SK-N-SH (cell line): ENCODE results near the gene FDXACB1.

ENCODE experiments used
- CHD2 ChIP-seq: fragments of 150-350 bp; IDR thresholded peaks from 2 replicates; pipeline ENCODE4 v1.6.1; 2018; ENCODE audit warnings: low read length; ENCODE audit not compliant: partially characterized antibody
- EP300 ChIP-seq, 2 experiments: IDR thresholded peaks; 2 replicates each; pipeline versions ENCODE4 v1.4.0 to v1.6.1; 2012; ENCODE audit warnings: borderline replicate concordance in 1 of 2, low read depth in 1 of 2, low read length in 1 of 2
- EZH2phosphoT487 ChIP-seq: fragments of 200-600 bp; sonication (generic); IDR thresholded peaks from 2 replicates; pipeline ENCODE4 v1.6.1; 2017; ENCODE audit warnings: low read depth, mixed run types, mild to moderate bottlenecking, antibody characterized with exemption, moderate library complexity, borderline replicate concordance
- GABPA ChIP-seq: IDR thresholded peaks from 2 replicates; pipeline ENCODE4 v1.4.0; 2012; ENCODE audit warnings: low read depth, mild to moderate bottlenecking
- POLR2AphosphoS5 ChIP-seq: IDR thresholded peaks from 2 replicates; pipeline ENCODE4 v1.6.1; 2012; ENCODE audit warnings: low read depth, low read length
- TF ChIP-seq, protein P1 (sequence below): fragments of 200-600 bp; sonication (generic); IDR thresholded peaks from 2 replicates; pipeline ENCODE4 v1.6.1; 2017; ENCODE audit warnings: antibody characterized with exemption, mild to moderate bottlenecking, moderate library complexity
- TF ChIP-seq, protein P2 (sequence below): fragments of 150-350 bp; IDR thresholded peaks from 2 replicates; pipeline ENCODE4 v1.6.1; 2016; ENCODE audit warnings: mild to moderate bottlenecking, low read depth, low read length
- TF ChIP-seq, protein P3 (sequence below): IDR thresholded peaks from 2 replicates; pipeline ENCODE4; 2012
- TF ChIP-seq, protein P4 (sequence below): IDR thresholded peaks from 2 replicates; pipeline ENCODE4 v1.4.0; 2012; ENCODE audit warnings: low read depth, borderline replicate concordance

DNA sequence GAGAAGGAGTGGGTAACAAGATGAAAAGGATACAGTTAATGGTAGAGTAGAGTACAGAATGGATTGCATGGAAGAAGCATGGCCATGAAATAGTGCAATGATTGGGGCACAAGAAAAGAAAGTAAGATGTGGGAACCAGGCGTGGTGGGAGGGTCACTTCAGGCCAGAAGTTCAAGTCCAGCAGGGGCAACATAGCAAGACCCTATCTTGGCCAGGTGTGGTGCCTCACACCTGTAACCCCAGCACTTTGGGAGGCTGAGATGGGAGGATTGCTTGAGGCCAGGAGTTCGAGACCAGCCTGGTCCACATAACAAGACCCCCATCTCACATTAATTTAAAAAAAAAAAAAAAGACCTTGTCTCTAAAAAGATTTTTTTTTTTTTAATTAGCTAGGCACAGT, 38.3 kb upstream of the FDXACB1 start:
- TF ChIP-seq EP300 (IDR thresholded peaks at IDR 0.05; ENCODE audit: borderline replicate concordance in 1 of 2, low read depth in 1 of 2, low read length in 1 of 2) (no peak), GABPA (no peak), EZH2phosphoT487 (no peak), POLR2AphosphoS5 (no peak), CHD2 (no peak)
- TF ChIP-seq, protein P1, sequence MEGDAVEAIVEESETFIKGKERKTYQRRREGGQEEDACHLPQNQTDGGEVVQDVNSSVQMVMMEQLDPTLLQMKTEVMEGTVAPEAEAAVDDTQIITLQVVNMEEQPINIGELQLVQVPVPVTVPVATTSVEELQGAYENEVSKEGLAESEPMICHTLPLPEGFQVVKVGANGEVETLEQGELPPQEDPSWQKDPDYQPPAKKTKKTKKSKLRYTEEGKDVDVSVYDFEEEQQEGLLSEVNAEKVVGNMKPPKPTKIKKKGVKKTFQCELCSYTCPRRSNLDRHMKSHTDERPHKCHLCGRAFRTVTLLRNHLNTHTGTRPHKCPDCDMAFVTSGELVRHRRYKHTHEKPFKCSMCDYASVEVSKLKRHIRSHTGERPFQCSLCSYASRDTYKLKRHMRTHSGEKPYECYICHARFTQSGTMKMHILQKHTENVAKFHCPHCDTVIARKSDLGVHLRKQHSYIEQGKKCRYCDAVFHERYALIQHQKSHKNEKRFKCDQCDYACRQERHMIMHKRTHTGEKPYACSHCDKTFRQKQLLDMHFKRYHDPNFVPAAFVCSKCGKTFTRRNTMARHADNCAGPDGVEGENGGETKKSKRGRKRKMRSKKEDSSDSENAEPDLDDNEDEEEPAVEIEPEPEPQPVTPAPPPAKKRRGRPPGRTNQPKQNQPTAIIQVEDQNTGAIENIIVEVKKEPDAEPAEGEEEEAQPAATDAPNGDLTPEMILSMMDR, result no peak
- TF ChIP-seq, protein P2, sequence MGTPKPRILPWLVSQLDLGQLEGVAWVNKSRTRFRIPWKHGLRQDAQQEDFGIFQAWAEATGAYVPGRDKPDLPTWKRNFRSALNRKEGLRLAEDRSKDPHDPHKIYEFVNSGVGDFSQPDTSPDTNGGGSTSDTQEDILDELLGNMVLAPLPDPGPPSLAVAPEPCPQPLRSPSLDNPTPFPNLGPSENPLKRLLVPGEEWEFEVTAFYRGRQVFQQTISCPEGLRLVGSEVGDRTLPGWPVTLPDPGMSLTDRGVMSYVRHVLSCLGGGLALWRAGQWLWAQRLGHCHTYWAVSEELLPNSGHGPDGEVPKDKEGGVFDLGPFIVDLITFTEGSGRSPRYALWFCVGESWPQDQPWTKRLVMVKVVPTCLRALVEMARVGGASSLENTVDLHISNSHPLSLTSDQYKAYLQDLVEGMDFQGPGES, result no peak
- TF ChIP-seq, protein P3, sequence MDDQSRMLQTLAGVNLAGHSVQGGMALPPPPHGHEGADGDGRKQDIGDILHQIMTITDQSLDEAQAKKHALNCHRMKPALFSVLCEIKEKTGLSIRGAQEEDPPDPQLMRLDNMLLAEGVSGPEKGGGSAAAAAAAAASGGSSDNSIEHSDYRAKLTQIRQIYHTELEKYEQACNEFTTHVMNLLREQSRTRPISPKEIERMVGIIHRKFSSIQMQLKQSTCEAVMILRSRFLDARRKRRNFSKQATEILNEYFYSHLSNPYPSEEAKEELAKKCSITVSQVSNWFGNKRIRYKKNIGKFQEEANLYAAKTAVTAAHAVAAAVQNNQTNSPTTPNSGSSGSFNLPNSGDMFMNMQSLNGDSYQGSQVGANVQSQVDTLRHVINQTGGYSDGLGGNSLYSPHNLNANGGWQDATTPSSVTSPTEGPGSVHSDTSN, result no peak
- TF ChIP-seq, protein P4, sequence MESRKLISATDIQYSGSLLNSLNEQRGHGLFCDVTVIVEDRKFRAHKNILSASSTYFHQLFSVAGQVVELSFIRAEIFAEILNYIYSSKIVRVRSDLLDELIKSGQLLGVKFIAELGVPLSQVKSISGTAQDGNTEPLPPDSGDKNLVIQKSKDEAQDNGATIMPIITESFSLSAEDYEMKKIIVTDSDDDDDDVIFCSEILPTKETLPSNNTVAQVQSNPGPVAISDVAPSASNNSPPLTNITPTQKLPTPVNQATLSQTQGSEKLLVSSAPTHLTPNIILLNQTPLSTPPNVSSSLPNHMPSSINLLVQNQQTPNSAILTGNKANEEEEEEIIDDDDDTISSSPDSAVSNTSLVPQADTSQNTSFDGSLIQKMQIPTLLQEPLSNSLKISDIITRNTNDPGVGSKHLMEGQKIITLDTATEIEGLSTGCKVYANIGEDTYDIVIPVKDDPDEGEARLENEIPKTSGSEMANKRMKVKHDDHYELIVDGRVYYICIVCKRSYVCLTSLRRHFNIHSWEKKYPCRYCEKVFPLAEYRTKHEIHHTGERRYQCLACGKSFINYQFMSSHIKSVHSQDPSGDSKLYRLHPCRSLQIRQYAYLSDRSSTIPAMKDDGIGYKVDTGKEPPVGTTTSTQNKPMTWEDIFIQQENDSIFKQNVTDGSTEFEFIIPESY, result no peak
